Left ventricle myocardium inferior (tissue), 1 donor: ENCODE data around the gene ANO9. TPM values are rescaled to one million over a fixed set of nuclear protein-coding genes. Genes with fewer than 3 reads are reported as not detected.
A peak's percentile ranks its signal among the peaks of the same experiment; 100 is the strongest.

ENCODE experiments used
- DNase-seq: peaks from one replicate; pipeline ENCODE4 v3.0.0-alpha.2; 2020
- H3K27ac ChIP-seq: fragments of 200-600 bp; replicated peaks from 2 replicates; pipeline ENCODE4 v1.8.0; 2021
- H3K27me3 ChIP-seq: fragments of 200-600 bp; 2 replicates; pipeline ENCODE4 v1.8.0; 2021; ENCODE audit warnings: low read depth
- H3K36me3 ChIP-seq: fragments of 200-600 bp; 2 replicates; pipeline ENCODE4 v1.8.0; 2021
- H3K4me1 ChIP-seq: fragments of 200-600 bp; 2 replicates; pipeline ENCODE4 v1.8.0; 2021
- H3K4me3 ChIP-seq: fragments of 200-600 bp; 2 replicates; pipeline ENCODE4 v1.8.0; 2021; ENCODE audit warnings: mild to moderate bottlenecking, moderate library complexity
- H3K9me3 ChIP-seq: fragments of 200-600 bp; replicated peaks from 2 replicates; pipeline ENCODE4 v1.8.0; 2021
- CTCF ChIP-seq: fragments of 200-600 bp; IDR thresholded peaks from 2 replicates; pipeline ENCODE4 v1.8.0; 2021; ENCODE audit warnings: antibody characterized with exemption, mild to moderate bottlenecking, borderline replicate concordance
- intact Hi-C: fragments of 100-400 bp; cut with micrococcal nuclease; formaldehyde crosslinking; loops from one replicate; pipeline ENCODE4 v1.11.0; 2022
- total RNA-seq: library from RNA; stranded (reverse); fragmentation: NEBNext Ultra II Directional; extraction: Animal tissue kit (Norgen Biotek cat#: 25700); gene quantifications from one replicate; pipeline ENCODE4 v1.2.1, GENCODE V29; 2021
- donor health status: DM: no; HTN: yes; CAD: no; lungs with severe emphysema.

ANO9 gene
- total RNA-seq, 1 donor from 2014 or later: 0.11 TPM

GRCh38 chr11:395866-396265, 45.9 kb downstream of the ANO9 start:
- Histone ChIP-seq H3K27ac (no peak overlapping the region), H3K36me3 (no peaks in the 10 kb centered on the region), H3K4me1 (peaks cover 13% of the 10 kb centered on the region), H3K9me3 (no peaks in the 10 kb centered on the region), H3K4me3 (no peak overlapping the region), H3K27me3 (peaks cover 47% of the 10 kb centered on the region)
- TF ChIP-seq CTCF: no peak
- no peak for DNase-seq
- intact Hi-C loops: no loop called here

GRCh38 chr11:394858-395655, 46.8 kb downstream of the ANO9 start:
- Histone ChIP-seq H3K9me3 (no peaks in the 10 kb centered on the region), H3K27me3 (peaks cover 48% of the 10 kb centered on the region), H3K36me3 (no peaks in the 10 kb centered on the region), H3K4me1 (peaks cover 13% of the 10 kb centered on the region), H3K27ac (peak overlapping the region; percentile 44), H3K4me3 (peak overlapping the region; percentile 39)
- TF ChIP-seq CTCF: no peak
- DNase-seq: no peak
- intact Hi-C loops: no loop called here

- Histone ChIP-seq H3K27me3 (peaks cover 48% of the 10 kb centered on the region), H3K27ac (peak within 1 kb of the TSS; percentile 44), H3K36me3 (no peaks in the 10 kb centered on the region), H3K4me3 (peak within 1 kb of the TSS; percentile 39), H3K9me3 (no peaks in the 10 kb centered on the region), H3K4me1 (peaks cover 13% of the 10 kb centered on the region)
- DNase-seq: no peak
- intact Hi-C loops: no loop called here
- no peak for TF ChIP-seq CTCF
Measured at GRCh38 chr11:394034-394857, 47.6 kb downstream of the ANO9 start, which contains the start of gene PKP3. PKP3 (plus strand) TSS chr11:394209; CDS start chr11:394293, 84 bp downstream.

GRCh38 chr11:393219-394033, 48.4 kb downstream of the ANO9 start:
- Histone ChIP-seq H3K4me3 (no peak overlapping the region), H3K9me3 (no peaks in the 10 kb centered on the region), H3K4me1 (peaks cover 13% of the 10 kb centered on the region), H3K27ac (peak overlapping the region; percentile 44), H3K36me3 (no peaks in the 10 kb centered on the region), H3K27me3 (peaks cover 48% of the 10 kb centered on the region)
- intact Hi-C loops: no loop called here
- no peak for TF ChIP-seq CTCF
- no peak for DNase-seq

GRCh38 chr11:392102-392777, 49.6 kb downstream of the ANO9 start:
- Histone ChIP-seq H3K4me1 (peaks cover 10% of the 10 kb centered on the region), H3K4me3 (no peak overlapping the region), H3K9me3 (peaks cover 2% of the 10 kb centered on the region), H3K27ac (no peak overlapping the region), H3K36me3 (no peaks in the 10 kb centered on the region), H3K27me3 (peaks cover 48% of the 10 kb centered on the region)
- DNase-seq: no peak
- intact Hi-C loops: no loop called here
- no peak for TF ChIP-seq CTCF
